CD4-positive, alpha-beta T cell treated with Interleukin-17A for 4 hours (primary cell): Measurements from ENCODE around the gene PRIM2.
"Not testable (repeated sequence)": the region's sequence is repeated elsewhere in the genome, so short reads cannot be mapped to it uniquely, and the experiment has no call there.

ENCODE experiments used
- DNase-seq: peaks from one replicate; pipeline ENCODE4 v3.0.0-alpha.2; 2020; ENCODE audit warnings: mixed read lengths

Gene PRIM2

GRCh38 chr6:57515171-57515570, 197.7 kb downstream of the PRIM2 start:
- not testable (repeated sequence) for DNase-seq

GRCh38 chr6:57515845-57516244, 198.4 kb downstream of the PRIM2 start:
- not testable (repeated sequence) for DNase-seq

- DNase-seq, result not testable (repeated sequence)
Measured at GRCh38 chr6:57516776-57517175, 199.3 kb downstream of the PRIM2 start.

GRCh38 chr6:57519198-57519597, 201.8 kb downstream of the PRIM2 start:
- not testable (repeated sequence) for DNase-seq

GRCh38 chr6:57521085-57521484, 203.7 kb downstream of the PRIM2 start:
- DNase-seq, result not testable (repeated sequence)

GRCh38 chr6:57523221-57523620, 205.8 kb downstream of the PRIM2 start:
- not testable (repeated sequence) for DNase-seq

- DNase-seq, result not testable (repeated sequence)
Measured at GRCh38 chr6:57529755-57530154, 212.3 kb downstream of the PRIM2 start.

- DNase-seq, result not testable (repeated sequence)
Measured at GRCh38 chr6:57532660-57533059, 215.2 kb downstream of the PRIM2 start.

- not testable (repeated sequence) for DNase-seq
Measured at GRCh38 chr6:57535121-57535520, 217.7 kb downstream of the PRIM2 start.

GRCh38 chr6:57535994-57536393, 218.6 kb downstream of the PRIM2 start:
- DNase-seq, result not testable (repeated sequence)

GRCh38 chr6:57537916-57538315, 220.5 kb downstream of the PRIM2 start:
- DNase-seq, result not testable (repeated sequence)

- DNase-seq, result not testable (repeated sequence)
Measured at GRCh38 chr6:57551961-57552360, 234.5 kb downstream of the PRIM2 start.

- not testable (repeated sequence) for DNase-seq
Measured at GRCh38 chr6:57557855-57558254, 240.4 kb downstream of the PRIM2 start.

- DNase-seq, result not testable (repeated sequence)
Measured at GRCh38 chr6:57559170-57559569, 241.7 kb downstream of the PRIM2 start.

GRCh38 chr6:57562233-57562632, 244.8 kb downstream of the PRIM2 start:
- not testable (repeated sequence) for DNase-seq

GRCh38 chr6:57572119-57572518, 254.7 kb downstream of the PRIM2 start:
- DNase-seq, result not testable (repeated sequence)

- not testable (repeated sequence) for DNase-seq
Measured at GRCh38 chr6:57572844-57573243, 255.4 kb downstream of the PRIM2 start.

- not testable (repeated sequence) for DNase-seq
Measured at GRCh38 chr6:57577023-57577422, 259.6 kb downstream of the PRIM2 start.

GRCh38 chr6:57579489-57579888, 262.1 kb downstream of the PRIM2 start:
- not testable (repeated sequence) for DNase-seq

- not testable (repeated sequence) for DNase-seq
Measured at GRCh38 chr6:57581586-57581985, 264.2 kb downstream of the PRIM2 start.

- DNase-seq, result not testable (repeated sequence)
Measured at GRCh38 chr6:57601105-57601504, 283.7 kb downstream of the PRIM2 start.

- not testable (repeated sequence) for DNase-seq
Measured at GRCh38 chr6:57605303-57605702, 287.9 kb downstream of the PRIM2 start.

GRCh38 chr6:57606331-57606730, 288.9 kb downstream of the PRIM2 start:
- DNase-seq, result not testable (repeated sequence)

- not testable (repeated sequence) for DNase-seq
Measured at GRCh38 chr6:57610612-57611011, 293.2 kb downstream of the PRIM2 start.

- not testable (repeated sequence) for DNase-seq
Measured at GRCh38 chr6:57618959-57619358, 301.5 kb downstream of the PRIM2 start.
